Sigmoid colon (tissue), 4 donors: ENCODE results near the gene UCHL1.

Experiments used
- CTCF ChIP-seq, 4 experiments: fragments of 450-650 bp in 3 of 4; fragments of 200-600 bp in 1 of 4; IDR thresholded peaks; one replicate each; pipeline ENCODE4 v1.5.1; 2016 to 2019; ENCODE audit warnings: antibody characterized with exemption in 4 of 4, mild to moderate bottlenecking in 3 of 4, moderate library complexity in 2 of 4
- EP300 ChIP-seq, 4 donors: sonication (generic); formaldehyde crosslinking; IDR thresholded peaks; one replicate each; pipeline ENCODE4 v1.6.1; 2017; ENCODE audit warnings: antibody characterized with exemption in 4 of 4
- POLR2A ChIP-seq, 2 donors: fragments of 450-650 bp; IDR thresholded peaks; one replicate each; pipeline ENCODE4 v1.6.1; 2016; ENCODE audit warnings: antibody characterized with exemption in 2 of 2, mild to moderate bottlenecking in 2 of 2, moderate library complexity in 2 of 2
- POLR2AphosphoS5 ChIP-seq, 4 donors: sonication (generic); formaldehyde crosslinking; IDR thresholded peaks; one replicate each; pipeline ENCODE4 v1.6.1; 2017; ENCODE audit warnings: antibody characterized with exemption in 4 of 4

GRCh38 chr4:41207291-41207831, 49.4 kb upstream of the UCHL1 start:
- no peak for TF ChIP-seq POLR2A (IDR thresholded peaks at IDR 0.05)
- TF ChIP-seq CTCF (IDR thresholded peaks at IDR 0.05): no peak
- TF ChIP-seq EP300 (IDR thresholded peaks at IDR 0.05): no peak
- TF ChIP-seq POLR2AphosphoS5 (IDR thresholded peaks at IDR 0.05): no peak
